Hepatocyte (in vitro differentiated cells): ENCODE measurements around the gene CAMKK1.

ENCODE experiments used
- CTCF ChIP-seq: fragments of 200-600 bp; sonication (generic); IDR thresholded peaks from 2 replicates; pipeline ENCODE4 v1.5.1; 2016; ENCODE audit warnings: antibody characterized with exemption, mild to moderate bottlenecking; ENCODE audit not compliant: poor library complexity
- EZH2 ChIP-seq: fragments of 200-600 bp; sonication (generic); IDR thresholded peaks from 2 replicates; pipeline ENCODE4 v1.6.1; 2016; ENCODE audit warnings: antibody characterized with exemption, mild to moderate bottlenecking, borderline replicate concordance
- EZH2phosphoT487 ChIP-seq: fragments of 200-600 bp; sonication (generic); IDR thresholded peaks from one replicate; pipeline ENCODE4 v1.6.1; 2018; ENCODE audit warnings: antibody characterized with exemption, mild to moderate bottlenecking, low read depth, moderate library complexity; ENCODE audit not compliant: unreplicated experiment, severe bottlenecking

GRCh38 chr17:3921502-3922319 lies 28.9 kb upstream of the CAMKK1 start:
- TF ChIP-seq CTCF (no peak), EZH2 (no peak), EZH2phosphoT487 (no peak)
